K562 (cell line): ENCODE measurements around the gene KCNMB4. TPM values are rescaled to one million over a fixed set of nuclear protein-coding genes. Genes with fewer than 3 reads are reported as not detected.

Experiments
- CAMTA2 ChIP-seq: fragments of 250-450 bp; sonication (Bioruptor Pico); conservative IDR thresholded peaks from 2 replicates; pipeline ENCODE4 v1.5.1; 2022
- CBX3 ChIP-seq, 2 experiments: IDR thresholded peaks; 1 replicate in 1 of 2; 2 replicates in 1 of 2; pipeline ENCODE4 v1.6.1; 2012; ENCODE audit warnings: inconsistent platforms in 2 of 2, low read length in 2 of 2, borderline replicate concordance in 1 of 2, control low read depth in 1 of 2
- CHD4 ChIP-seq: fragments of 200-600 bp; sonication (generic); IDR thresholded peaks from 3 replicates; pipeline ENCODE4 v1.6.1; 2012; ENCODE audit warnings: low read depth, mild to moderate bottlenecking, mixed read lengths, low read length, inconsistent platforms; ENCODE audit not compliant: insufficient read depth, insufficient replicate concordance, poor library complexity, severe bottlenecking
- CXXC5 ChIP-seq: fragments of 250-450 bp; sonication (Bioruptor Pico); IDR thresholded peaks from 2 replicates; pipeline ENCODE4 v1.8.0; 2022; ENCODE audit warnings: inconsistent platforms, mild to moderate bottlenecking, moderate library complexity
- ETV5 ChIP-seq: sonication (generic); formaldehyde crosslinking; IDR thresholded peaks from 2 replicates; pipeline ENCODE4 v1.4.0; 2020; ENCODE audit warnings: low read depth, mild to moderate bottlenecking, missing genetic modification reagents
- IRF2 ChIP-seq: sonication (generic); formaldehyde crosslinking; IDR thresholded peaks from 2 replicates; pipeline ENCODE4 v1.8.1; 2022; ENCODE audit warnings: mild to moderate bottlenecking, missing genetic modification reagents
- ZNF79 ChIP-seq: fragments of 250-450 bp; sonication (Bioruptor Pico); IDR thresholded peaks from 2 replicates; pipeline ENCODE4 v1.4.0; 2020; ENCODE audit warnings: low read depth, mild to moderate bottlenecking, moderate library complexity
- polyA plus RNA-seq, 8 experiments: library from polyadenylated mRNA; depleted of rRNA in 4 of 8; stranded (reverse) in 5 of 8; unstranded in 3 of 8; fragments of >200 nt; fragmentation: Nextera tagmentation in 2 of 8; fragmentation: Illumina TruSeq in 1 of 8; extraction: Ambion mirVana in 2 of 8; extraction: Trizol in 1 of 8; gene quantifications; 2 replicates each; pipeline versions ENCODE4 v1.2.1 to v1.2.3, GENCODE V29; 2011 to 2014; ENCODE audit warnings: inconsistent platforms in 1 of 8, missing spikeins in 1 of 8
- total RNA-seq, 7 experiments: library from RNA; depleted of rRNA in 6 of 7; stranded (reverse); fragments of >200 nt in 6 of 7; fragmentation: Illumina TruSeq in 2 of 7; extraction: Trizol in 2 of 7; gene quantifications; 2 replicates each; pipeline versions ENCODE4 v1.2.1 to v1.2.3, GENCODE V29; 2011 to 2021; ENCODE audit warnings: low replicate concordance in 1 of 7
- TF ChIP-seq, protein P1 (sequence below): fragments of 450-650 bp; IDR thresholded peaks from 2 replicates; pipeline ENCODE4 v1.6.1; 2016; ENCODE audit warnings: mild to moderate bottlenecking, moderate library complexity
- TF ChIP-seq, protein P2 (sequence below), 2 experiments: fragments of 450-650 bp in 1 of 2; sonication (generic) in 1 of 2; formaldehyde crosslinking in 1 of 2; IDR thresholded peaks in 1 of 2; conservative IDR thresholded peaks in 1 of 2; 2 replicates each; pipeline versions ENCODE4 v1.6.1 to v1.8.1; 2016 to 2023; ENCODE audit warnings: mild to moderate bottlenecking in 2 of 2, moderate library complexity in 2 of 2, inconsistent platforms in 1 of 2, missing genetic modification reagents in 1 of 2
- TF ChIP-seq, protein P3 (sequence below): sonication (generic); formaldehyde crosslinking; IDR thresholded peaks from 2 replicates; pipeline ENCODE4 v1.8.1; 2023; ENCODE audit warnings: mild to moderate bottlenecking, missing genetic modification reagents

The KCNMB4 gene
- total and polyA plus RNA-seq, 9 of the 15 experiments (the other 6 are each of a cell fraction or from before 2014, with no cell fraction given), result 0.01 to 0.14 (median 0.06) TPM; not detected in 1

DNA sequence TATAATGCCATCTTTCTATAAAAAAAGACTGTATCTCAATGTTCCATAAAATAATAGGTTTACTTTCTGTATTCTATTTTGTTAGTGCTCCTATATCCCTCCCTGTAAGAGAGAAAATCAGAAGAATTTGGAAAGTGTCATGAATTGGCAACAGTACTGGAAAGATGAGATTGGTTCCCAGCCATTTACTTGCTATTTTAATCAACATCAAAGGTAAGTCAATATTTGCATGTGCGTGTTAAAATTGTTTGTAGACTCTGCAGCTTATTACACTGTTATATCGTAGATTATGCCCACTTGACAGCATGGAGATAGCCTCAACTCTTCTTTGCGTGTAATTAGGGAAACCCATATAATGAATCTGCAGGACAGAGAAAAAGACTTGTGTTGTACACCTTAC is 34.0 kb downstream of the KCNMB4 start (continued):
- TF ChIP-seq, protein P1, sequence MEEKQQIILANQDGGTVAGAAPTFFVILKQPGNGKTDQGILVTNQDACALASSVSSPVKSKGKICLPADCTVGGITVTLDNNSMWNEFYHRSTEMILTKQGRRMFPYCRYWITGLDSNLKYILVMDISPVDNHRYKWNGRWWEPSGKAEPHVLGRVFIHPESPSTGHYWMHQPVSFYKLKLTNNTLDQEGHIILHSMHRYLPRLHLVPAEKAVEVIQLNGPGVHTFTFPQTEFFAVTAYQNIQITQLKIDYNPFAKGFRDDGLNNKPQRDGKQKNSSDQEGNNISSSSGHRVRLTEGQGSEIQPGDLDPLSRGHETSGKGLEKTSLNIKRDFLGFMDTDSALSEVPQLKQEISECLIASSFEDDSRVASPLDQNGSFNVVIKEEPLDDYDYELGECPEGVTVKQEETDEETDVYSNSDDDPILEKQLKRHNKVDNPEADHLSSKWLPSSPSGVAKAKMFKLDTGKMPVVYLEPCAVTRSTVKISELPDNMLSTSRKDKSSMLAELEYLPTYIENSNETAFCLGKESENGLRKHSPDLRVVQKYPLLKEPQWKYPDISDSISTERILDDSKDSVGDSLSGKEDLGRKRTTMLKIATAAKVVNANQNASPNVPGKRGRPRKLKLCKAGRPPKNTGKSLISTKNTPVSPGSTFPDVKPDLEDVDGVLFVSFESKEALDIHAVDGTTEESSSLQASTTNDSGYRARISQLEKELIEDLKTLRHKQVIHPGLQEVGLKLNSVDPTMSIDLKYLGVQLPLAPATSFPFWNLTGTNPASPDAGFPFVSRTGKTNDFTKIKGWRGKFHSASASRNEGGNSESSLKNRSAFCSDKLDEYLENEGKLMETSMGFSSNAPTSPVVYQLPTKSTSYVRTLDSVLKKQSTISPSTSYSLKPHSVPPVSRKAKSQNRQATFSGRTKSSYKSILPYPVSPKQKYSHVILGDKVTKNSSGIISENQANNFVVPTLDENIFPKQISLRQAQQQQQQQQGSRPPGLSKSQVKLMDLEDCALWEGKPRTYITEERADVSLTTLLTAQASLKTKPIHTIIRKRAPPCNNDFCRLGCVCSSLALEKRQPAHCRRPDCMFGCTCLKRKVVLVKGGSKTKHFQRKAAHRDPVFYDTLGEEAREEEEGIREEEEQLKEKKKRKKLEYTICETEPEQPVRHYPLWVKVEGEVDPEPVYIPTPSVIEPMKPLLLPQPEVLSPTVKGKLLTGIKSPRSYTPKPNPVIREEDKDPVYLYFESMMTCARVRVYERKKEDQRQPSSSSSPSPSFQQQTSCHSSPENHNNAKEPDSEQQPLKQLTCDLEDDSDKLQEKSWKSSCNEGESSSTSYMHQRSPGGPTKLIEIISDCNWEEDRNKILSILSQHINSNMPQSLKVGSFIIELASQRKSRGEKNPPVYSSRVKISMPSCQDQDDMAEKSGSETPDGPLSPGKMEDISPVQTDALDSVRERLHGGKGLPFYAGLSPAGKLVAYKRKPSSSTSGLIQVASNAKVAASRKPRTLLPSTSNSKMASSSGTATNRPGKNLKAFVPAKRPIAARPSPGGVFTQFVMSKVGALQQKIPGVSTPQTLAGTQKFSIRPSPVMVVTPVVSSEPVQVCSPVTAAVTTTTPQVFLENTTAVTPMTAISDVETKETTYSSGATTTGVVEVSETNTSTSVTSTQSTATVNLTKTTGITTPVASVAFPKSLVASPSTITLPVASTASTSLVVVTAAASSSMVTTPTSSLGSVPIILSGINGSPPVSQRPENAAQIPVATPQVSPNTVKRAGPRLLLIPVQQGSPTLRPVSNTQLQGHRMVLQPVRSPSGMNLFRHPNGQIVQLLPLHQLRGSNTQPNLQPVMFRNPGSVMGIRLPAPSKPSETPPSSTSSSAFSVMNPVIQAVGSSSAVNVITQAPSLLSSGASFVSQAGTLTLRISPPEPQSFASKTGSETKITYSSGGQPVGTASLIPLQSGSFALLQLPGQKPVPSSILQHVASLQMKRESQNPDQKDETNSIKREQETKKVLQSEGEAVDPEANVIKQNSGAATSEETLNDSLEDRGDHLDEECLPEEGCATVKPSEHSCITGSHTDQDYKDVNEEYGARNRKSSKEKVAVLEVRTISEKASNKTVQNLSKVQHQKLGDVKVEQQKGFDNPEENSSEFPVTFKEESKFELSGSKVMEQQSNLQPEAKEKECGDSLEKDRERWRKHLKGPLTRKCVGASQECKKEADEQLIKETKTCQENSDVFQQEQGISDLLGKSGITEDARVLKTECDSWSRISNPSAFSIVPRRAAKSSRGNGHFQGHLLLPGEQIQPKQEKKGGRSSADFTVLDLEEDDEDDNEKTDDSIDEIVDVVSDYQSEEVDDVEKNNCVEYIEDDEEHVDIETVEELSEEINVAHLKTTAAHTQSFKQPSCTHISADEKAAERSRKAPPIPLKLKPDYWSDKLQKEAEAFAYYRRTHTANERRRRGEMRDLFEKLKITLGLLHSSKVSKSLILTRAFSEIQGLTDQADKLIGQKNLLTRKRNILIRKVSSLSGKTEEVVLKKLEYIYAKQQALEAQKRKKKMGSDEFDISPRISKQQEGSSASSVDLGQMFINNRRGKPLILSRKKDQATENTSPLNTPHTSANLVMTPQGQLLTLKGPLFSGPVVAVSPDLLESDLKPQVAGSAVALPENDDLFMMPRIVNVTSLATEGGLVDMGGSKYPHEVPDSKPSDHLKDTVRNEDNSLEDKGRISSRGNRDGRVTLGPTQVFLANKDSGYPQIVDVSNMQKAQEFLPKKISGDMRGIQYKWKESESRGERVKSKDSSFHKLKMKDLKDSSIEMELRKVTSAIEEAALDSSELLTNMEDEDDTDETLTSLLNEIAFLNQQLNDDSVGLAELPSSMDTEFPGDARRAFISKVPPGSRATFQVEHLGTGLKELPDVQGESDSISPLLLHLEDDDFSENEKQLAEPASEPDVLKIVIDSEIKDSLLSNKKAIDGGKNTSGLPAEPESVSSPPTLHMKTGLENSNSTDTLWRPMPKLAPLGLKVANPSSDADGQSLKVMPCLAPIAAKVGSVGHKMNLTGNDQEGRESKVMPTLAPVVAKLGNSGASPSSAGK, result no peak
- TF ChIP-seq, protein P2, sequence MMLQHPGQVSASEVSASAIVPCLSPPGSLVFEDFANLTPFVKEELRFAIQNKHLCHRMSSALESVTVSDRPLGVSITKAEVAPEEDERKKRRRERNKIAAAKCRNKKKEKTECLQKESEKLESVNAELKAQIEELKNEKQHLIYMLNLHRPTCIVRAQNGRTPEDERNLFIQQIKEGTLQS (IDR thresholded peaks at IDR 0.05), result no peak
- TF ChIP-seq, protein P2 (CRISPR knock-in tag; conservative IDR thresholded peaks at IDR 0.05), result no peak
- no peak for TF ChIP-seq CHD4
- TF ChIP-seq CBX3 (IDR thresholded peaks at IDR 0.05; ENCODE audit: borderline replicate concordance in 1 of 2, low read length in 2 of 2), result no peak
- no peak for TF ChIP-seq CAMTA2
- TF ChIP-seq ZNF79, result no peak
- TF ChIP-seq, protein P3, sequence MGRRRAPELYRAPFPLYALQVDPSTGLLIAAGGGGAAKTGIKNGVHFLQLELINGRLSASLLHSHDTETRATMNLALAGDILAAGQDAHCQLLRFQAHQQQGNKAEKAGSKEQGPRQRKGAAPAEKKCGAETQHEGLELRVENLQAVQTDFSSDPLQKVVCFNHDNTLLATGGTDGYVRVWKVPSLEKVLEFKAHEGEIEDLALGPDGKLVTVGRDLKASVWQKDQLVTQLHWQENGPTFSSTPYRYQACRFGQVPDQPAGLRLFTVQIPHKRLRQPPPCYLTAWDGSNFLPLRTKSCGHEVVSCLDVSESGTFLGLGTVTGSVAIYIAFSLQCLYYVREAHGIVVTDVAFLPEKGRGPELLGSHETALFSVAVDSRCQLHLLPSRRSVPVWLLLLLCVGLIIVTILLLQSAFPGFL (CRISPR knock-in tag), result no peak
- TF ChIP-seq CXXC5, result no peak
- TF ChIP-seq ETV5, result no peak
- TF ChIP-seq IRF2 (CRISPR knock-in tag), result no peak
